Activated T-cell treated with anti-CD3 and anti-CD28 coated beads, Interleukin-2, amount 50 U/mL, for 72 hours (primary cell): Measurements from ENCODE around the gene RDH12. TPM values are rescaled to one million over a fixed set of nuclear protein-coding genes. Genes with fewer than 3 reads are reported as not detected.
"Not testable (repeated sequence)": the region's sequence is repeated elsewhere in the genome, so short reads cannot be mapped to it uniquely, and the experiment has no call there.

Source experiments
- ATAC-seq, 2 donors: fragments of 150-1000 bp; cut with Tn5 transposase; replicated peaks in 1 of 2; 2 replicates each; pipeline ENCODE4 v1.10.0; 2021; ENCODE audit warnings: moderate library complexity in 2 of 2, mild to moderate bottlenecking in 1 of 2
- DNase-seq, 2 donors: peaks; one replicate each; pipeline ENCODE4 v3.0.0; 2021 to 2022; ENCODE audit warnings: mixed read lengths in 1 of 2
- H3K27ac Mint-ChIP-seq: one replicate; pipeline ENCODE4 v1.8.0; 2022; ENCODE audit warnings: mild to moderate bottlenecking, moderate library complexity, mixed read lengths
- H3K27me3 Mint-ChIP-seq: one replicate; pipeline ENCODE4 v1.8.0; 2022; ENCODE audit warnings: low read depth, mixed read lengths
- H3K36me3 Mint-ChIP-seq, 2 donors: one replicate each; pipeline ENCODE4 v1.8.0; 2022; ENCODE audit warnings: mixed read lengths in 2 of 2, mild to moderate bottlenecking in 1 of 2; ENCODE audit not compliant: insufficient read depth in 2 of 2
- H3K4me1 Mint-ChIP-seq: one replicate; pipeline ENCODE4 v1.8.0; 2022; ENCODE audit warnings: low read depth, mixed read lengths
- H3K4me3 Mint-ChIP-seq, 2 donors: one replicate each; pipeline ENCODE4 v1.8.0; 2022; ENCODE audit warnings: mild to moderate bottlenecking in 2 of 2, mixed read lengths in 2 of 2, moderate library complexity in 2 of 2
- H3K9me3 Mint-ChIP-seq, 2 donors: one replicate each; pipeline ENCODE4 v1.8.0; 2022; ENCODE audit warnings: mixed read lengths in 2 of 2
- total RNA-seq, 2 donors: library from RNA; stranded (reverse); gene quantifications; one replicate each; pipeline ENCODE4 v1.2.3, GENCODE V29; 2022

The RDH12 gene
- total RNA-seq, 2 donors from 2014 or later, result not detected

- Mint-ChIP-seq H3K4me3 (no peak overlapping the region), H3K27me3 (peaks cover 14% of the 10 kb centered on the region), H3K36me3 (no peaks in the 10 kb centered on the region), H3K4me1 (peaks cover 3% of the 10 kb centered on the region), H3K27ac (no peak overlapping the region), H3K9me3 (no peaks in the 10 kb centered on the region)
- DNase-seq (no peak), ATAC-seq (no peak)
These were observed 15.4 kb downstream of the RDH12 start for GRCh38 chr14:67717048-67717447.

GRCh38 chr14:67718265-67718664 lies 16.6 kb downstream of the RDH12 start:
- H3K4me3 Mint-ChIP-seq, result no peak overlapping the region
- DNase-seq (no peak), ATAC-seq (no peak)
- H3K27ac Mint-ChIP-seq, result no peak overlapping the region
- H3K4me1 Mint-ChIP-seq, result peaks cover 11% of the 10 kb centered on the region
- H3K36me3 Mint-ChIP-seq, result no peaks in the 10 kb centered on the region
- peaks cover 26% of the 10 kb centered on the region for H3K27me3 Mint-ChIP-seq
- H3K9me3 Mint-ChIP-seq, result no peaks in the 10 kb centered on the region

- Mint-ChIP-seq H3K27me3 (peaks cover 37% of the 10 kb centered on the region), H3K4me1 (peaks cover 11% of the 10 kb centered on the region)
- DNase-seq, H3K4me3 Mint-ChIP-seq, H3K27ac Mint-ChIP-seq, ATAC-seq, H3K9me3 Mint-ChIP-seq, H3K36me3 Mint-ChIP-seq: not testable (repeated sequence)
These were observed 17.7 kb downstream of the RDH12 start for GRCh38 chr14:67719385-67719784.

- peaks cover 11% of the 10 kb centered on the region for H3K4me1 Mint-ChIP-seq
- no peak overlapping the region for H3K27ac Mint-ChIP-seq
- DNase-seq (no peak), ATAC-seq (no peak)
- no peaks in the 10 kb centered on the region for H3K36me3 Mint-ChIP-seq
- H3K4me3 Mint-ChIP-seq, result no peak overlapping the region
- no peaks in the 10 kb centered on the region for H3K9me3 Mint-ChIP-seq
- peaks cover 42% of the 10 kb centered on the region for H3K27me3 Mint-ChIP-seq
These were observed 18.2 kb downstream of the RDH12 start for GRCh38 chr14:67719866-67720265.

- DNase-seq (no peak), ATAC-seq (no peak)
- Mint-ChIP-seq H3K4me1 (peaks cover 11% of the 10 kb centered on the region), H3K9me3 (no peaks in the 10 kb centered on the region), H3K4me3 (no peak overlapping the region), H3K27me3 (peaks cover 54% of the 10 kb centered on the region), H3K36me3 (no peaks in the 10 kb centered on the region), H3K27ac (no peak overlapping the region)
These were observed 20.2 kb downstream of the RDH12 start for GRCh38 chr14:67721875-67722274.

- Mint-ChIP-seq H3K4me1 (peaks cover 11% of the 10 kb centered on the region), H3K36me3 (no peaks in the 10 kb centered on the region), H3K27ac (no peak overlapping the region), H3K9me3 (no peaks in the 10 kb centered on the region), H3K27me3 (peaks cover 54% of the 10 kb centered on the region), H3K4me3 (peak overlapping the region; percentile 7 to 24)
- ATAC-seq (no peak), DNase-seq (no peak)
These were observed 20.6 kb downstream of the RDH12 start for GRCh38 chr14:67722293-67722692.

- no peak for ATAC-seq
- no peaks in the 10 kb centered on the region for H3K36me3 Mint-ChIP-seq
- H3K4me1 Mint-ChIP-seq, result peaks cover 11% of the 10 kb centered on the region
- no peaks in the 10 kb centered on the region for H3K9me3 Mint-ChIP-seq
- H3K27me3 Mint-ChIP-seq, result peaks cover 54% of the 10 kb centered on the region
- H3K27ac Mint-ChIP-seq, result no peak overlapping the region
- no peak for DNase-seq
- H3K4me3 Mint-ChIP-seq, result no peak overlapping the region
These were observed 23.5 kb downstream of the RDH12 start for GRCh38 chr14:67725171-67725570.

- Mint-ChIP-seq H3K9me3 (no peaks in the 10 kb centered on the region), H3K27me3 (peaks cover 37% of the 10 kb centered on the region), H3K4me3 (no peak overlapping the region), H3K4me1 (peaks cover 5% of the 10 kb centered on the region), H3K36me3 (no peaks in the 10 kb centered on the region), H3K27ac (no peak overlapping the region)
- DNase-seq (no peak), ATAC-seq (no peak)
These were observed 25.7 kb downstream of the RDH12 start for GRCh38 chr14:67727361-67727760.

- H3K4me3 Mint-ChIP-seq, result no peak overlapping the region
- ATAC-seq (no peak), DNase-seq (no peak)
- H3K27me3 Mint-ChIP-seq, result peaks cover 28% of the 10 kb centered on the region
- no peak overlapping the region for H3K27ac Mint-ChIP-seq
- no peaks in the 10 kb centered on the region for H3K36me3 Mint-ChIP-seq
- no peaks in the 10 kb centered on the region for H3K9me3 Mint-ChIP-seq
- no peaks in the 10 kb centered on the region for H3K4me1 Mint-ChIP-seq
These were observed 26.6 kb downstream of the RDH12 start for GRCh38 chr14:67728258-67728657.

GRCh38 chr14:67729072-67729885 lies 27.6 kb downstream of the RDH12 start:
- ATAC-seq (no peak), DNase-seq (no peak)
- Mint-ChIP-seq H3K4me3 (no peak overlapping the region), H3K36me3 (no peaks in the 10 kb centered on the region), H3K4me1 (no peaks in the 10 kb centered on the region), H3K9me3 (no peaks in the 10 kb centered on the region), H3K27ac (no peak overlapping the region), H3K27me3 (peaks cover 17% of the 10 kb centered on the region)

GRCh38 chr14:67733616-67734015 lies 31.9 kb downstream of the RDH12 start:
- Mint-ChIP-seq H3K9me3 (no peaks in the 10 kb centered on the region), H3K4me3 (no peak overlapping the region), H3K27ac (no peak overlapping the region), H3K4me1 (no peaks in the 10 kb centered on the region), H3K27me3 (no peaks in the 10 kb centered on the region), H3K36me3 (no peaks in the 10 kb centered on the region)
- DNase-seq (no peak), ATAC-seq (no peak)

- DNase-seq, result no peak
- ATAC-seq, result no peak
- H3K36me3 Mint-ChIP-seq, result no peaks in the 10 kb centered on the region
- no peaks in the 10 kb centered on the region for H3K27me3 Mint-ChIP-seq
- no peaks in the 10 kb centered on the region for H3K4me1 Mint-ChIP-seq
- no peak overlapping the region for H3K4me3 Mint-ChIP-seq
- H3K27ac Mint-ChIP-seq, result no peak overlapping the region
- H3K9me3 Mint-ChIP-seq, result no peaks in the 10 kb centered on the region
These were observed 33.0 kb downstream of the RDH12 start for GRCh38 chr14:67734675-67735074.

GRCh38 chr14:67735336-67736147 lies 33.9 kb downstream of the RDH12 start:
- H3K27ac Mint-ChIP-seq, result no peak overlapping the region
- no peak overlapping the region for H3K4me3 Mint-ChIP-seq
- no peaks in the 10 kb centered on the region for H3K4me1 Mint-ChIP-seq
- H3K9me3 Mint-ChIP-seq, result no peaks in the 10 kb centered on the region
- ATAC-seq, result no peak
- H3K36me3 Mint-ChIP-seq, result no peaks in the 10 kb centered on the region
- no peak for DNase-seq
- no peaks in the 10 kb centered on the region for H3K27me3 Mint-ChIP-seq
